Measurements from ENCODE around the gene PELO. TPM values are rescaled to one million over a fixed set of nuclear protein-coding genes. Genes with fewer than 3 reads are reported as not detected.
A peak's percentile ranks its signal among the peaks of the same experiment; 100 is the strongest.

The PELO gene
- total and polyA plus RNA-seq, 2 donors from 2014 or later = 29.6 to 38.7 TPM

DNA sequence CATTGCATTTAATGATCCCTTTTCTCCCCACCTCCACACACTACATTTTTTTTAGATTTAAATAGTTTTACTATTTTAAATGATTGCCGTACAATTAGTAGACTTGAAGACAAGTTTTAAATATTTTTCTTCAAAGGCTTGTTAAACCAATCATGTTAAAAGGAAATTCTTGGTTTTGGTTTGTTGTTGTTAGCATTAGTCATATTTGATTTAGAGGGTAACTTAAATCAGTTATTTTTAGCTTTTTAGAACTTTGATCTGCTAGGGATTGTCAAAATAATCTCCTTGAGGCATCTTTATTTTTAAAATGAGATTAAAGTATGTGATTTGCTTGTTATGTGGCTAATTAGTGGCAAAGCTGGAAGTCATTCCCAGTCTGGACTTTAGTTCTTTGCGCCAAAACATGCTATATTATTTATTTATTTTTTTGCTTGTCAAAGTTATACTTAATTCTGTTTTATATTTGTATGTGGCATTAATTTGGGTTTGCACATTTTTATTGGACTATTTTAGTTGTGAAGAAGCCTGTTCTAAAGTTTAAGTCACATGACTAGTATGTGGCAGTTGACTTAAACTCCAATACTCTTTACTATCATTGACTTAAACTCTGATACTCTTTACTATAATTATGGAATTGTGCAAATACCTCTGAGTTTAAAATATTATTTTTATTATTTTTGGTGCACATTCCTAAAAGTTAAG, 14.7 kb downstream of the PELO start:
- peak overlapping the region; percentile 17 to 68 for H3K27ac ChIP-seq (ENCODE audit: low read depth in 2 of 2, low read length in 2 of 2)
- DNase-seq = no peak

GRCh38 chr5:52802974-52803336, 15.2 kb downstream of the PELO start:
- H3K36me3 ChIP-seq (ENCODE audit: control insufficient read depth in 2 of 3, insufficient read depth in 3 of 3, low read length in 3 of 3) = peaks cover 3 to 16% (median 6%) of the 10 kb centered on the region in 3 donors
- no peak for DNase-seq
- peak overlapping the region in 2 of 3 donors; percentile 40 to 53 for H3K9ac ChIP-seq (ENCODE audit: low read length in 3 of 3)
- intact Hi-C loops (cut with DNase I) = no loop called here
- FAIRE-seq = no peak
- no peaks in the 10 kb centered on the region for H3K27me3 ChIP-seq (ENCODE audit: control insufficient read depth, insufficient read depth, low read length)
- TF ChIP-seq CTCF (IDR thresholded peaks at IDR 0.05; ENCODE audit: borderline replicate concordance, extremely low read depth, insufficient read depth) = no peak
- H3K4me3 ChIP-seq (ENCODE audit: low read length in 3 of 3) = peak overlapping the region; percentile 80 to 96 (median 90)
- no peaks in the 10 kb centered on the region for H3K9me3 ChIP-seq (ENCODE audit: control insufficient read depth in 2 of 3, insufficient read depth in 1 of 3, low read length in 3 of 3)
- H3K27ac ChIP-seq (ENCODE audit: low read depth in 2 of 2, low read length in 2 of 2) = no peak overlapping the region
- peaks cover 7 to 25% (median 19%) of the 10 kb centered on the region in 3 donors for H3K4me1 ChIP-seq (ENCODE audit: control insufficient read depth in 2 of 3, insufficient read depth in 2 of 3, low read depth in 1 of 3, low read length in 3 of 3)

More for the DNA sequence above, 14.7 kb downstream of the PELO start:
- H3K4me3 ChIP-seq (ENCODE audit: low read length in 3 of 3) = peak overlapping the region; percentile 80 to 96 (median 90)
- H3K36me3 ChIP-seq (ENCODE audit: control insufficient read depth in 2 of 3, insufficient read depth in 3 of 3, low read length in 3 of 3) = peaks cover 3 to 16% (median 6%) of the 10 kb centered on the region in 3 donors
- intact Hi-C loops (cut with DNase I) = no loop called here
- no peak for FAIRE-seq
- no peak for TF ChIP-seq CTCF (IDR thresholded peaks at IDR 0.05; ENCODE audit: borderline replicate concordance, extremely low read depth, insufficient read depth)
- no peaks in the 10 kb centered on the region for H3K27me3 ChIP-seq (ENCODE audit: control insufficient read depth, insufficient read depth, low read length)
- H3K9ac ChIP-seq (ENCODE audit: low read length in 3 of 3) = peak overlapping the region in 1 of 3 donors; percentile 87
- H3K9me3 ChIP-seq (ENCODE audit: control insufficient read depth in 2 of 3, insufficient read depth in 1 of 3, low read length in 3 of 3) = no peaks in the 10 kb centered on the region
- H3K4me1 ChIP-seq (ENCODE audit: control insufficient read depth in 2 of 3, insufficient read depth in 2 of 3, low read depth in 1 of 3, low read length in 3 of 3) = peaks cover 9 to 29% (median 19%) of the 10 kb centered on the region in 3 donors

GRCh38 chr5:52804387-52804791, 16.7 kb downstream of the PELO start:
- Histone ChIP-seq H3K36me3 (ENCODE audit: control insufficient read depth in 2 of 3, insufficient read depth in 3 of 3, low read length in 3 of 3) (peaks cover 3 to 16% (median 6%) of the 10 kb centered on the region in 3 donors), H3K9ac (ENCODE audit: low read length in 3 of 3) (peak overlapping the region in 1 of 3 donors; percentile 45), H3K4me3 (ENCODE audit: low read length in 3 of 3) (peak overlapping the region; percentile 10 to 28 (median 19)), H3K9me3 (ENCODE audit: control insufficient read depth in 2 of 3, insufficient read depth in 1 of 3, low read length in 3 of 3) (no peaks in the 10 kb centered on the region), H3K27ac (ENCODE audit: low read depth in 2 of 2, low read length in 2 of 2) (peak overlapping the region; percentile 22 to 29), H3K4me1 (ENCODE audit: control insufficient read depth in 2 of 3, insufficient read depth in 2 of 3, low read depth in 1 of 3, low read length in 3 of 3) (peaks cover 2 to 32% (median 16%) of the 10 kb centered on the region in 3 donors), H3K27me3 (ENCODE audit: control insufficient read depth, insufficient read depth, low read length) (no peaks in the 10 kb centered on the region)
- no peak for FAIRE-seq
- intact Hi-C loops (cut with DNase I) = no loop called here
- no peak for DNase-seq
- TF ChIP-seq CTCF (IDR thresholded peaks at IDR 0.05; ENCODE audit: borderline replicate concordance, extremely low read depth, insufficient read depth) = no peak

Measured in kidney (tissue), 14 donors.